Glomerular endothelial cell (primary cell): Measurements from ENCODE around the gene CDK6. TPM values are rescaled to one million over a fixed set of nuclear protein-coding genes. Genes with fewer than 3 reads are reported as not detected.
"Not testable (repeated sequence)": the region's sequence is repeated elsewhere in the genome, so short reads cannot be mapped to it uniquely, and the experiment has no call there.

ENCODE experiments used
- DNase-seq: peaks from one replicate; pipeline ENCODE4 v3.0.0-alpha.2; 2011; ENCODE audit warnings: low read depth, low spot score; ENCODE audit errors: extremely low read depth
- total RNA-seq: library from RNA; depleted of rRNA; stranded (reverse); fragments of >200 nt; gene quantifications from 2 replicates; pipeline ENCODE4 v1.2.3, GENCODE V29; 2015

Gene CDK6
- total RNA-seq, 1 donor from 2014 or later = 108 TPM

DNA sequence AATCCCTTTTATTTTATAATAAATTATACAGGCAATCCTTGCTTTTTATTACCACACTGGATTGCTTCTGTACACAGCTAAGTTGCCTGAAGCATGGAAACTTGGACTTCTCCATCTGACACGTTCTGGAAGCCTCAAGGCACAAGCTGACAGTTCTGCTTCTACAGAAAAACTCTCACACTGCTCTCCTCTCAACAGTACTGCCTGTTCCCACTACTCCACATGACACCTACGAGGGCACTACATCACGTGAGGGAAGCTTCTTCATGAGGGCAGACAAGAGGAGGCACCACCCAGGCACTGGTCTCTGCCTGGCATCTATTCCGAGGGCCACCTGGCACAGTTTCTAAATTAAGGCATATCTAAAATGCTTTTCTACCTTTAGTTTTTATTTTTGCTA lies 229.4 kb downstream of the CDK6 start:
- DNase-seq = no peak

DNA sequence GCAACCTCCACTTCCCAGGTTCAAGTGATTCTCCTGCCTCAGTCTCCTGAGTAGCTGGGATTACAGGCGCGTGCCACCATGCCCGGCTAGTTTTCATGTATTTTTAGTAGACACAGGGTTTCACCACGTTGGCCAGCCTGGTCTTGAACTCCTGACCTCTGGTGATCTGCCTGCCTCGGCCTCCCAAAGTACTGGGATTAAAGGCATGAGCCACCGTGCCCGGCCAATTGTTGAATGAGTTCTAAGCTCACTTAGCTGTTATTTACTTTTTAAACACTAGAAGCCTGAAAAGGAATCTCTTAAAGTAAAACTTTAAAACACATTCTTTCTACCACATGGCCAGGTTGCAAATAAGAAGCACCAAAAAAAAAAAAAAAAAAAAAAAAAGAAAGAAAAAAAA lies 231.9 kb downstream of the CDK6 start:
- DNase-seq = not testable (repeated sequence)

DNA sequence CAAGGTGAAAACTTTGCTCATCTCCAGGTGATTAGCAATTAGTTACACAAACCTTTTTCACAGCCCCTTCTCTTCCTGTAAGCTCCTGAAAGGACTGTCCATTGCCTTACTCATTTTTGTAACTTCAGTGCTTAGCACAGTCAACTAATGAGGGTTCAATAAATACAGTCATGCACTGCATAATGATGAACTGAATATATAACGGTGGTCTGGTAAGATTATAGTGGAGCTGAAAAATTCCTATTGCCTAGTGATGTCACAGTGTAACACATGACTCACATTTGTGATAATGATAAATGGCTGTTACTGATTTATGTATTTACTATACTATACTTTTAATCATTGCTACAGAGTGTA lies 233.3 kb downstream of the CDK6 start:
- no peak for DNase-seq

DNA sequence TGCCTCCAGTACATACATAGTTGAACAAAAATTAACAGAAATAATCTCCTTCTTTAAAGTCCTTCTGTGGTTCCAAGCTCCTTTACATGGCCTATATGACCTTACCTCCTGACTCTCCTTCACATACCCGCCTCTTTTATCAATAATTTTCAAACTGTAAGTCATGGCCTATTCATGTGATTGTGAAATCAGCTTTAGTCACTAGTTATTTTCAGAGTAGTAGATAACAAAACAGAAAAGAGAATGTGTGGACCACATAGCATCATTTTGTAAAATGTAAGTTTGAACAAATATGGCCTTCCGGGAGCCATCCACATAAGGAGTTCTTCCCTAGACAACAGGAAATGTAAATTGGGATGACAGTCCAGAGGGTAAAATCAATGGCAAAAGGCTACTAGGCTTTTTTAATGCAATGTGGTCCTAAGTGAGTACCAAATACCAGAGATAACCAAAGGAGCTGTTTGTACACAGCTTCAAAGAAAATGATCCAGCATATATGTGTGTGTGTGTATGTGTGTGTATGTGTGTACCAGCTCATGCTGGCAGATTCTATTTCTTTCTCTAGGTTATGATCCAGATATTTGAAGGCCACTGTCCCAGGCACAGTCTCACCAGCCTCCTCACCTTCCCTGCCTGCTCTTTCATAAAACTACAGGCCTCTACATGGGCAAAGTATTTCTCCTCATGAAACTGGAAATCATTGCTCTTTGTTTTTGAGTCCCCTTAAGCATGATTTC lies 233.9 kb downstream of the CDK6 start:
- no peak for DNase-seq

DNA sequence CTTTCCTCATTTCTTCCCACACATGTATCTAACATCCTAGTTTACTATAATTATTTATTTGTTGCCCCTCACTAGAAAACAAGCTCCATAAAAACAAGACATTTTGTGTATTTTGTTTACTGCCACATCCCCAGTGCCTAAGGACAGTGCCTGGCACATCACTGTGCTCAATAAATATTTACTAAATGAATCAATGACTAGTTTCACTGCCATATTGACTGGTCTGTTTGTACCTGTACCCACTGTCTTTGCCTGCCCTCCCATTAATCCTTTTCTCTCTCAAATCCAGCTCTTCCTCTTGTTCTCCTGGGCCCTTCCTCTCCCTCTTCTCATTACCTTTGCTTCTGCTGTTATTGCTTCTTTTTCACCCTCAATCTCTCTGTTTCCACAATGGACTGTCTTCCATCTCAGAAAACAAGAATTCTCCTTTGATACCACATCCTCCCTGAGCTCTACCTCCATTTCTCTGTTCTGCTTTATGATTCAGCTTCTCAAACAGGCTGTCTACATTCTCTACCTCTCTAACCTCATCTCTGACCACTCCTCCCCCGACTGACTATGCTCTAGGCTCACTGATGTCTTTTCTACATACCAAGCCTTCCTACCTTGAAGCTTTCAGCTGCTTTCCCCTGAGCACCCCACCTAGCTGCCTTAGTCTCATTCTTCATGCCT lies 237.9 kb downstream of the CDK6 start:
- DNase-seq = no peak

DNA sequence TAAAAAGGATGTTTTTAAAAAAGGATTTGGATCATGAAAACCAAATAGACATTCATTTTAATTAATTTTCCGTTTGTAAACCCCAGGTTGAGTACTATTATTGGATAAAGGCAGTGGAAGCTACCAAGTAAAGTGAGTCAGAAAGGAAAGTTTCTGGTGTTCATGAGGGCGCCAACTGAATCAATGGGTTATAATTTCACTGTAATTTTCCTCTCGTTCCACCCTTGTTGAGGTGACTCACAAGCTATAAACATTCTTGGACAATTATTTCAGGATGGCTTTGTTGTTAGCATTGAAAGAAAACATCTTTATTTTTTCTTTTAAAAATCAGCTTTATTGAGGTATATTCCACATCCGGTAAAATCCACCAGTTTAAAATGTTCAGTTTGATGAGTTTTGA lies 241.1 kb downstream of the CDK6 start:
- DNase-seq = no peak

DNA sequence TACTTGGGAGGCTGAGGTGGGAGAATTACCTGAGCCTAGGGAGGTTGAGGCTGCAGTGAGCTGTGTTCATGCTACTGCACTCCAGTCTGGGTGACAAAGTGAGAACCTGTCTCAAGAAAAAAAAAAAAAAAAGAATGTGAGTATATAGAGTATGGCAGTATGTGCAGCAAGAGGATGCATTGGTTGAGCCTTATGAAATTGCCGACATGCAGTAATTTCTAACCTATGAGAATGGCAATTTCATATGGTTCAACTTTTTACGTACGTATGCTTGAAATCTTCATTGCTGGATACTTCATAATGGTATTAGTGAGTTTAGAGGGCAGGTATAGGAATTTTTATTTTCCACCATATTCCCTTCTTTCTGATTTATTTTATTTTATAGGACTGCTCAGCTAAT lies 241.6 kb downstream of the CDK6 start:
- no peak for DNase-seq

DNA sequence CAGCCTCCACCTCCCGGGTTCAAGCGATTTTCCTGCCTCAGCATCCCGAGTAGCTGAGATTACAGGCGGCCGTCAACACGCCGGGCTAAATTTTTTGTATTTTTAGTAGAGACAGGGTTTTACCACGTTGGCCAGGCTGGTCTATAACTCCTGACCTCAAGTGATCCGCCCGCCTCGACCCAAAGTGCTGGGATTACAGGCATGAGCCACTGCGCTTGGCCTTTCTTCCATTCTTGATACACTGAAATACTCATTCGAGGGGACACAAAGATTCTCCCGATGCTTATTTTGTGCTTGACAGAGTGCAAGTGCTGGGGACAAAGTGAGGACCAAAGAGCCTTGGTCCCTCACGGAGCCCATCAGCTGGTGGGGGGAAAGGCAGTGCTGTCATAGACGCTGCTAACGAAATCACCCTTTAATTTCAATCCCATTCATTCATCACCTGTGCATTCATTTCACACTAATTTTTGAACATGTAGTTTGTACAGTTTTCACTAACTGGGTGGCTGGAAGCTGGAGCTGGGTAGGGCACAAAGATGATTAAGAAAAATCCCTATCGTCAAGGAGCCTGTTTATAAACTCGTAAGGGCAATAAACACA lies 245.6 kb downstream of the CDK6 start:
- no peak for DNase-seq

DNA sequence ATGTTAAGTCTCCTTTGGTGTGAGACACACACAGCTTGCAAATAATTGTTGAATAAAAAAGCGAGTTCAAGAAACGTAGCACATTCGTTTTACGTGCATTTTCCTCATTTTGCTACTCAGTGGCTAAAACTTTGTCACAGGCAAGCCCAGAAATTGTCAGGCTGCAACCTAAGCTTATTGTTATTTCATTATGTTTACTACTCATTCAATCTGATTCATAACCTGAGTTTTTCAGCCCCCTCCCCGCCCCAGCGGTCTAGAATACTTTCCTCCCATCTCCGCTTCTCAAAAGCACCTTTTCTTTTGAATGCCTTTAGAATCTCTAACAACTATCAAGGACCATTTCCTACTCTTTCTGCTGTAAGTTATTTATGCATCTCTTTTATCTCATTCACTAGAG lies 247.3 kb downstream of the CDK6 start:
- no peak for DNase-seq

DNA sequence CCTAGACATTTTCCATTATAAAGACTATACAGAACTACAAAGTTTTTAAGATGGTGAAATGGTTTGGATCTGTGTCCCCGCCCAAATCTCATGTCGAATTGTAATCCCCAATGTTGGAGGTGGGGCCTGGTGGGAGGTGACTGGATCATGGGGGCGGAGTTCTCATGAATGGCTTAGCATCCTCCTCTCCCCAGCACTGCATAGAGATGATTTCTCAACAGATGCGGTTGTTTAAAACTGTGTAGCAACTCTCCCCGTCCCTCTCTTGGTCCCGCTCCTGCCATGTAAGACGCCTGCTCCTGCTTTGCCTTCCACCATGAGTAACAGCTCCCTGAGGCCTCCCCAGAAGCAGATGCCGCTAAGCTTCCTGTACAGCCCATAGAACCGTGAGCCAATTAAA lies 247.8 kb downstream of the CDK6 start:
- no peak for DNase-seq

DNA sequence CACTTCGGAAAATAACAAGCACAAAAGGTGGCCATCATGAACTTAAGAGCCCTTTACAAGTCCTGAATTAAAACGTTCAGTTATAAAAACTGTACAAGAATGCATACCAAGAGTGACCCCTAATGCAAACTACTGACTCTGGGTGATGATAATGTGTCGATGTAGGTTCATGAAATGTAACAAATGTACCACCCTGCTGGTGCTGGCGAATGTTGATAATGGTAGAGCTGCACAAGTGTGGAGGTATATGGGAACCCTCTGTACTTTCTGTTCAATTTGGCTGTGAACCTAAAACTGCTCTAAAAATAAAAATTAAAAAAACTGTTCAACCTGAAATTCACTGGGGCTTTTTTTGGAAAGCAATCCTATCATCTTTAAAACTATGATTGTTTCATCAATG lies 249.5 kb downstream of the CDK6 start:
- no peak for DNase-seq

DNA sequence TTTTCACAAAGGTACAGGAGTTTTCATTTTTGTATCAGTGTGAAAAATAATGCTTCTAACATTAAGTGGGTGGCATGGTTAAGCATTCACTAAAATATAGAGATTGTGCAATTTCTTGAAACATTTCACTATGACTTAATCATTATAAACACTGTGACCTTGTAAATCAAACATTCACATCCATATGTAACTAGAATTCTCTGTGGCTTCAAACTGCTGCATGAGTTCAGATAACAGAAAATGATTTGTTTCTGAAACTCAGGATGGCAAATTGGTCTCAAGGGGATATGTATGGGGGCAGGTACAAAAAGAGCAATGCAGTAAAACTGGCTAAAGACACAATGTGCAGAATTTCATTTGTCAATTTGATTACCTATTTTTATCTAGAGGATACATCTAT lies 250.0 kb downstream of the CDK6 start:
- DNase-seq = no peak

DNA sequence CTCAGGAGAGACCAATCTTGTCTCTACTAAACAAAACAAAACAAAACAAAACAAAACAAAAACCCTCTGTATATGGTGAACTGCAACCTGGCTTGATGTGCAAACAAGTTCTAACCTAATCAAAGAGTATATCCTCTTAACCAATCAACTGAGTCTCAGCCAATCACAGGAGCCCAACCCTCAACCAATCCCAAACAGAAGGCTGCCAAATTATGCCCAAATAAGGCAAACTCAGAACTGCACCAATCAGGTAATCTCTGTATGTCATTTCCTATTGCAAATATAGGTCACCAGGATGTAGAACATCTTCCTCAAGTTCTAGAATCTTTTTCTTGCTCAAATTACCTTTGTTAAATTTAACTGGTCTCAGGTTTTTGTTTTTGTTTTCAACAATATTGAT lies 251.4 kb downstream of the CDK6 start:
- DNase-seq = no peak

DNA sequence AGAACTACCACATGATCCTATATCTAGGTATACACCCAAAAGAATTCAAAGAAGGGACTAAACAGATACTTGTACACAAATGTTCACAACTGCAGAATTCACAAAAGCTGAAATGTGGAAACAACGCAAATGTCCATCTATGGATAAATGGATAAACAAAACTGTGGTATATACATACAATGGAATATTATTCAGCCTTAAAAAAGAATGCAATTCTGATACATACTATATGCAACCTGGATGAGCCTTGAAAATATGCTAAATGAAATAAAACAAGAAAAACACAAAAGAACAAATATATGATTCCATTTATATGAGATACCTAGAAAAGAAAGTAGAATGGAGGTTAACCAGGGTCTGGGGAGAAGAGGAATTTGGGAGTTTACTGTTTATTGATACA lies 253.4 kb downstream of the CDK6 start:
- no peak for DNase-seq

DNA sequence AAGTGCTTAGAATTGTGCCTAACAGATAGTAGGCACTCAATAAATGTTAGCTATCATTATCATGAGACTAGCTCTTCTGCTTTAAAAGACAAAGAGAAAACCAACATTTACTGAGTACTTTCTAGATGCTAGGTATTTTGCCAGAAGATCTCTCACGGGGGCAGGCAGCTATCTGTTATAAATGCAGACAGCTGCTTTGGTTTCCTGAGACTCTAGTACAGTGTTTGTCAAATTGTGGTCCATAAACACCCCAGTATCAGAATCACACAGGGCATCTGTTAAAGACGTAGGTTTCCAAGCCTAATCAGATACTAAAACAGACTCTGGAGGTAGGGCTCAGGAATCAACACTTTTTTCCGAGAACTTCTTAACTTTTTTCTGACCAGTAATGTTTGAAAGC lies 260.1 kb downstream of the CDK6 start:
- DNase-seq = no peak

DNA sequence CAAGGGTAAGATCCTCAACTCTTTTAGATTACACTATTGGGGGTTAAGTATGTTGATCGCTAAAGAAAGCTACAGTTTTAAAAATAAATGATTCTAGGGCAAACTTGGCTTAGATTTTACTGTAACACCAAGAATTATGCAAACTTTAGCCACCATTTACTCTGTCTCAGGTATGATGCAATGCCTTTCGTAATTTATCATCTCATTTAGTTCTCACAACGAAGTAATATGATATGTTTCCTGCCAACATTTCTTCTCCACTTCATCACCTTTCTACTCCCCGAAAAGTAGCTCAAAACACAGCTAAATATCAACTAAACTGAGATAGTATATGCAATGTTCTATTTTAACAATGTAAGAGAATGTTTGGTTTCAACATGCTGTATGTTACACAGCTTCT lies 267.2 kb downstream of the CDK6 start:
- DNase-seq = no peak

DNA sequence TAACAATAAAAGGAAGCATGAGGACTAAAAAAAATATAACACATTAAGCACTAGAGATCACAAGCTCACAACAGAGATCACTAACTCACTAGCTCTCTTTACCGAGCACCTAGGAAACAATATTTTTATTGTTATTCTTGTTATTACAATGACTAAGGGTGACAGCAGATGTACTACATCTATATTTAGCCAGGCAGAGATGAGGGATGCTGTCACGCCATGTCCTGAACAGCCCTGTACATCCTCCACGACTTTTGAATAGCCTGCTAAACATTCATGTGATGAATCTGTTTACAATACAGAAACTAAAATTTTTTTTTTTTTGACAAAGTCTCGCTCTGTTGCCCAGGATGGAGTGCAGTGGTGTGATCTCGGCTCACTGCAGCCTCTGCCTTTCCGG lies 268.9 kb downstream of the CDK6 start:
- DNase-seq = no peak

DNA sequence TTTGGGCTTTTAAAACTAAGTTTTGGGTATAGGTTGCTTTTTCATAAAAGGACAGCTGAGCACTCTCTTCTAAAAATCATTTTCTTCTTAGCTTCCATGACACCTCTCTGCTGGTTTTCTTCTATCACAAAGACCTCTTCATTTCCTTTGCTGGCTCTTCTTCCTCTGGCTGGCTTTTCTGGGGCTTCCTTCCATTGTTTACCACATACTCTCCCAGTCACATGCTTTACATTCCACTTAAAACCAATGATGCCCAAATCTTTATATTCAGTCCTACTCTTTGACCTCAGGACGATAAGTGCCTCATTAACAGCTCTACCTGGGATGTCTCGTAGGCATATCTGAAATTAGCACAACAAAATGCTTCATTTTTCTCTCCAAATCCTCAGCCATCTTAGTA lies 273.0 kb downstream of the CDK6 start:
- DNase-seq = no peak

DNA sequence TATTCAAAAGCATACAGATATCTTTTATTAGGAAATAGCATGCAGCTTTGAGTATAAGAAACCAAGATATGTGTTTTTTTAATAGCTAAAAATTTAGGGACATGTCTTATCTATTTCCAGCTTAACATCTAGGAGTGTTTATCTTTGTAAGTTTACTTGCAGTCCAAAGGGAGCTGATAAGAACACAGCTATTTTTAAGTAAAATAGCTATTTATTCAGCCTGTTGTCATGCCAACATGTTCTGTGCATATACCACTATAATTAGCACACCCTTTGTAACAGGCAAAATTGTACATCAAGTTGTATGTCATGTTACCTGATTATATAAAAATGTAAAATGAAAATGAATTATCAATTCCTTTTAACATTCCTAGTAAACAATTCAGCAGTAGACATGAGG lies 275.8 kb downstream of the CDK6 start:
- no peak for DNase-seq

DNA sequence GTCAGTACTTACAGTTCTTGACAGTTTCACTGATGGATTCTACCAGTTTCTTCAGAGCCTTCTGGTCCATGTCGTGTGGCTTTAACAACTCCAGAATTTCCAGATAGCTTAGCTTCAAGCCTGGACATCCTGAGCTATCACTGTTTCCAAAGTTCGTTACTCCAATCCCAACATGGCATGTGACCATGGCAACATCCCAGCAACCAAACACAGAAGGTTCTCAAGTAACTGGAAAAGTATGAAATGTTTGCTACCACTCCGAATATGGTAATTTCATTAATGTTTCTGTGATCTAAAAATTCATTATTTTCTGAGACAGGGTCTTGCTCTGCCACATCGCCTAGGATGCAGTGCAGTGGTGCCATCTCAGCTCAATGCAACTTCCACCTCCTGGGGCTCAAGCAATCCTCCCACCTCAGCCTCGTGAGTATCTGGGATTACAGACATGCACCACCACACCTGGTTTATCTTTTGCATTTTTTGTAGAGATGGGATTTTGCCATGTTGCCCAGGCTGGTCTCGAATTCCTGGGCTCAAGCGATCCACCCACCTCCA lies 278.5 kb downstream of the CDK6 start:
- DNase-seq = no peak

DNA sequence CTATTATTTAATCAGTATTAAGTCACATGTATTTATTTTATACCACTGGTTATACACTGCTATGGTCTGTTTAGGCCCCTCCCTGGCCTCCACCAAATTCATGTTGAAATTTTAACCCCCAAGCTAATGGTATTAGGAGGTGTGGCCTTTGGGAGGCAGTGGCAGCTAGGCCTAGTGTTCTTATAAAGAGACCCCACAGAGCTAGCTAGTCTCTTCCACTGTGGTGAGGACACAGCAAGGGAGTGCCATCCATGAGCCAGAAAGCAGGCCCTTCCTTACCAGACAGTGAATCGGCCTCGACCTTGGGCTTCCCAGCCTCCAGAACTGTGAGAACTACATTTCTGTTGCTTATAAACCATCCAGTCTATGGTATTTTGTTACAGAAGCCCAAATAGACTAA lies 279.1 kb downstream of the CDK6 start:
- DNase-seq = no peak
